ENCODE data around the gene MSANTD1. TPM values are rescaled to one million over a fixed set of nuclear protein-coding genes. Genes with fewer than 3 reads are reported as not detected.

Gene MSANTD1
- polyA plus RNA-seq, 1 donor from 2014 or later, result 12.7 TPM

DNA sequence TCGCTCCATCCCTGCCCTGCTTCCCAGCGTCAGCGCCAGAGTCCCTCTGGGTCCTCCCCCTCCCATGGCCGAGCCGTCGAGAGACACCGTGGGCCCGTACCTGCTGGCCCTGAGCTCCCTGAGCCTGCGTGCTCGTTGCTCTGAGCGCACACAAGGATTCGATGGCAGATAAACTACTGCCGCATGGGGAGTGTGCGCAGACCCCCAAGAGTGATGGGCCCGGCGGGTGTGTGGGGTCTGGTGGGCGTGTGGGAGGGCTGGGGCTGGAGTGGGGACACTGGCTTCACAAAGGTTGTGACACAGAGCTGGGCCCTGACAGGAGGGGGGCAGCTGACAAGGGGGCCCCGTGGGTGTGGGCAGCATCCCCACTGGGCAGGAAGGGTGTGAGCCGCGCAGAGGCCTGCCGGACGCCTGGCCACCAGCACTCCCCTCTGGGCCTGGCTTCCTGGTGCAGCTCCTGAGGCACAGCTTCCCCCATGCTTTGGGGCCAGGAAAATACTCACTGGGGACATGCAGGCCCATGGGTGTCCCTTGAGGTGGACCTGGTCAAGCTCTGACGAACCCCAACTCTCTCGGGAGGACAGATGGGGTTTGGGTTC, 39.1 kb downstream of the MSANTD1 start:
- no peaks in the 10 kb centered on the region for H3F3A ChIP-seq (ENCODE audit: insufficient read depth, low read length, poor library complexity, severe bottlenecking)
- H3K9me2 ChIP-seq (ENCODE audit: insufficient read depth, low read length), result no peaks in the 10 kb centered on the region
- no peaks in the 10 kb centered on the region for H3K9me3 ChIP-seq (ENCODE audit: low read length)
- H4K20me1 ChIP-seq (ENCODE audit: insufficient read depth), result no peaks in the 10 kb centered on the region
- no peak overlapping the region for H3K4me3 ChIP-seq (ENCODE audit: low read length)
- no peaks in the 10 kb centered on the region for H3K79me2 ChIP-seq (replicated peaks; ENCODE audit: insufficient read depth, low read length)
- H3K4me2 ChIP-seq (ENCODE audit: low read length), result no peak overlapping the region
- no peak for TF ChIP-seq SMC3 (conservative IDR thresholded peaks at IDR 0.05; ENCODE audit: poor library complexity)
- no peak for TF ChIP-seq POLR2AphosphoS5 (IDR thresholded peaks at IDR 0.05)
- no peak for TF ChIP-seq EP300 (conservative IDR thresholded peaks at IDR 0.05; ENCODE audit: poor library complexity, severe bottlenecking)
- no peak for TF ChIP-seq CTCF (IDR thresholded peaks at IDR 0.05; ENCODE audit: poor library complexity, severe bottlenecking)
- TF ChIP-seq MXI1 (conservative IDR thresholded peaks at IDR 0.05; ENCODE audit: poor library complexity, severe bottlenecking), result no peak
- TF ChIP-seq REST (IDR thresholded peaks at IDR 0.05; ENCODE audit: borderline replicate concordance), result no peak
- TF ChIP-seq TAF1 (IDR thresholded peaks at IDR 0.05; ENCODE audit: low read depth), result no peak
- TF ChIP-seq EZH2 (IDR thresholded peaks at IDR 0.05; ENCODE audit: borderline replicate concordance, insufficient read depth, low read length, poor library complexity, severe bottlenecking), result no peak
- TF ChIP-seq RAD21 (conservative IDR thresholded peaks at IDR 0.05), result no peak
- H2AFZ ChIP-seq (ENCODE audit: low read depth, low read length), result no peak overlapping the region
- no peak overlapping the region for H3K27ac ChIP-seq (ENCODE audit: low read length)
- H3K9ac ChIP-seq (ENCODE audit: low read length), result no peak overlapping the region
- no peaks in the 10 kb centered on the region for H3K27me3 ChIP-seq (ENCODE audit: insufficient read depth, low read depth, low read length)
- no peaks in the 10 kb centered on the region for H3K36me3 ChIP-seq (ENCODE audit: insufficient read depth, low read length)

DNA sequence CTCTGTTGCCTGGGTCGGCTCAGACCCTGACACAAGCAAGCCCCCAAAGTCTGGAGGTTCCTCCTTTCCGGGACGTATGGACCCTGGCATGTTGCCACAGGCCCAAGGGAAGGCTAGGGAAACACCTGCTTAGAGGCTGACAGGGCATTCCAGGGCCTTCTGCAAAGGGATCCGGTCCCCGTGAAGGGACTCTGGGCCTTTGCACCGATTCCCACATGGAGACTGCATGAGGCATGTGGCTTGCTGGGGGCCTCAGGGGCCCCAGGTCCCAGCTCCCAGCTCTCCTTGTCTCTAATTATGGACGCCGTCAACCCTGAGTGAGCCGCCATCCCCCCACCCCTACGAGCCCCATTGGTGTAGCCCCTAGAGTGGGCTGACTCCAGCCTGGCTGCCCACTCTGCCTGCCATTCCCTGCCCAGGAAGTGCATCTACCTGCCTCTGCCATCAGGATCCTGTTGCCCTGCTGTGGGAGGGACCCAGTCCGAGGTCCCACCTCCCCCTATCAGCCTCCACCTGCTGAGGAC, 39.7 kb downstream of the MSANTD1 start:
- no peaks in the 10 kb centered on the region for H3K27me3 ChIP-seq (ENCODE audit: insufficient read depth, low read depth, low read length)
- no peaks in the 10 kb centered on the region for H4K20me1 ChIP-seq (ENCODE audit: insufficient read depth)
- no peaks in the 10 kb centered on the region for H3K9me3 ChIP-seq (ENCODE audit: low read length)
- no peaks in the 10 kb centered on the region for H3F3A ChIP-seq (ENCODE audit: insufficient read depth, low read length, poor library complexity, severe bottlenecking)
- peaks cover 4% of the 10 kb centered on the region for H3K79me2 ChIP-seq (replicated peaks; ENCODE audit: insufficient read depth, low read length)
- no peaks in the 10 kb centered on the region for H3K9me2 ChIP-seq (ENCODE audit: insufficient read depth, low read length)
- no peak overlapping the region for H3K4me2 ChIP-seq (ENCODE audit: low read length)
- no peak overlapping the region for H3K4me3 ChIP-seq (ENCODE audit: low read length)
- no peak overlapping the region for H3K27ac ChIP-seq (ENCODE audit: low read length)
- no peak overlapping the region for H3K9ac ChIP-seq (ENCODE audit: low read length)
- no peak for TF ChIP-seq RAD21 (conservative IDR thresholded peaks at IDR 0.05)
- no peak for TF ChIP-seq SMC3 (conservative IDR thresholded peaks at IDR 0.05; ENCODE audit: poor library complexity)
- no peak for TF ChIP-seq EP300 (conservative IDR thresholded peaks at IDR 0.05; ENCODE audit: poor library complexity, severe bottlenecking)
- H2AFZ ChIP-seq (ENCODE audit: low read depth, low read length), result no peak overlapping the region
- no peaks in the 10 kb centered on the region for H3K36me3 ChIP-seq (ENCODE audit: insufficient read depth, low read length)

All from neural cell (in vitro differentiated cells).